OCI-LY7 (cell line): ENCODE results near the gene FOXR2. TPM values are rescaled to one million over a fixed set of nuclear protein-coding genes. Genes with fewer than 3 reads are reported as not detected.

Source experiments
- Bru-seq: library from RNA; stranded (reverse); fragments of 400-500 nt; gene quantifications from one replicate; lab custom pipeline; 2021; lab: Mats Ljungman, UMichigan
- BruChase-seq, 2 experiments: library from RNA; stranded (reverse); fragments of 400-500 nt; gene quantifications; one replicate each; lab custom pipeline; 2021; lab: Mats Ljungman, UMichigan
- BruUV-seq: library from RNA; stranded (reverse); fragments of 400-500 nt; replicated peaks from 2 replicates; lab custom pipeline; 2021; lab: Mats Ljungman, UMichigan
- CTCF ChIA-PET: fragments of 300-600 bp; sonication (Branson Sonifier 250); formaldehyde crosslinking; loops from one replicate; lab custom pipeline; 2022; ENCODE audit warnings: antibody characterized with exemption; ENCODE audit not compliant: unreplicated experiment; lab: Charles Lee
- POLR2A ChIA-PET: fragments of 300-600 bp; sonication (Branson Sonifier 250); formaldehyde crosslinking; loops from one replicate; lab custom pipeline; 2022; ENCODE audit warnings: antibody characterized with exemption; lab: Charles Lee
- DNase-seq: peaks from one replicate; pipeline ENCODE4 v3.0.0-alpha.2; 2015; ENCODE audit warnings: low spot score
- H2AFZ ChIP-seq: fragments of 200-600 bp; sonication (generic), shearing (Covaris generic); 2 replicates; pipeline ENCODE4 v1.6.1; 2014; ENCODE audit warnings: mild to moderate bottlenecking, antibody characterized with exemption, low read length, moderate library complexity
- H3K27ac ChIP-seq: fragments of 200-600 bp; sonication (generic); 2 replicates; pipeline ENCODE4 v1.5.1; 2014; ENCODE audit warnings: mixed run types, low read depth, mild to moderate bottlenecking, moderate library complexity, low read length, inconsistent platforms; ENCODE audit not compliant: poor library complexity, severe bottlenecking
- H3K36me3 ChIP-seq: fragments of 200-600 bp; sonication (generic); 2 replicates; pipeline ENCODE4 v1.6.1; 2014; ENCODE audit warnings: mild to moderate bottlenecking, antibody characterized with exemption, low read length, moderate library complexity, mixed read lengths; ENCODE audit not compliant: insufficient read depth
- H3K4me1 ChIP-seq: fragments of 200-600 bp; sonication (generic); 2 replicates; pipeline ENCODE4 v1.5.1; 2014; ENCODE audit warnings: mild to moderate bottlenecking, low read length; ENCODE audit not compliant: insufficient read depth, poor library complexity, severe bottlenecking
- H3K4me2 ChIP-seq: fragments of 200-600 bp; sonication (generic); 2 replicates; pipeline ENCODE4 v1.6.1; 2014; ENCODE audit warnings: mild to moderate bottlenecking, low read length
- H3K4me3 ChIP-seq: fragments of 200-600 bp; sonication (generic); 2 replicates; pipeline ENCODE4 v1.5.1; 2014; ENCODE audit warnings: mild to moderate bottlenecking, low read depth, low read length; ENCODE audit not compliant: poor library complexity, severe bottlenecking
- H3K79me2 ChIP-seq: fragments of 200-600 bp; sonication (generic); 2 replicates; pipeline ENCODE4 v1.6.1; 2016; ENCODE audit warnings: low read depth, mild to moderate bottlenecking, low read length, moderate library complexity, mixed read lengths; ENCODE audit not compliant: insufficient read depth
- H3K9me2 ChIP-seq: fragments of 200-600 bp; sonication (generic); 2 replicates; pipeline ENCODE4 v1.6.1; 2016; ENCODE audit warnings: mild to moderate bottlenecking, low read length, mixed read lengths; ENCODE audit not compliant: insufficient read depth
- H3K9me3 ChIP-seq: fragments of 200-600 bp; sonication (generic); 2 replicates; pipeline ENCODE4 v1.6.1; 2014; ENCODE audit warnings: mild to moderate bottlenecking, mixed run types, low read length, mixed read lengths
- H4K20me1 ChIP-seq: fragments of 200-600 bp; sonication (generic); 2 replicates; pipeline ENCODE4 v1.6.1; 2014; ENCODE audit warnings: mild to moderate bottlenecking, antibody characterized with exemption, low read length, moderate library complexity, mixed read lengths; ENCODE audit not compliant: insufficient read depth
- CTCF ChIP-seq: fragments of 200-600 bp; sonication (generic); conservative IDR thresholded peaks from 2 replicates; pipeline ENCODE4 v1.5.1; 2014; ENCODE audit warnings: mild to moderate bottlenecking, antibody characterized with exemption, low read length, moderate library complexity, mixed read lengths
- EZH2phosphoT487 ChIP-seq: fragments of 200-600 bp; sonication (generic); IDR thresholded peaks from 2 replicates; pipeline ENCODE4 v1.6.1; 2018; ENCODE audit warnings: low read depth, borderline replicate concordance, mild to moderate bottlenecking, mixed run types, antibody characterized with exemption, low read length, moderate library complexity, mixed read lengths
- intact Hi-C: fragments of 100-400 bp; cut with micrococcal nuclease; formaldehyde crosslinking; loops from one replicate; pipeline ENCODE4 v1.10.0; 2022; ENCODE audit not compliant: unreplicated experiment
- long read RNA-seq: library from polyadenylated mRNA; stranded (forward); transcript quantifications from one replicate; pipeline ENCODE4 v2.0.0, GENCODE V29; 2022
- total RNA-seq, 2 experiments: library from RNA; depleted of rRNA in 1 of 2; stranded (reverse); fragments of >200 nt in 1 of 2; shearing (Covaris generic) in 1 of 2; gene quantifications; 2 replicates each; pipeline ENCODE4 v1.2.3, GENCODE V29; 2014 to 2022

Gene FOXR2
- total RNA-seq (2014; rRNA removed; shearing (Covaris generic)) (not detected in 2 replicates), total RNA-seq (2022) (not detected in 2 replicates), Bru-seq, nascent RNA (not detected), BruChase-seq, experiment 1, labeled RNA remaining after a 6-hour chase (not detected), BruChase-seq, experiment 2, labeled RNA remaining after a 2-hour chase (not detected)
- long read RNA-seq = 0 reads

GRCh38 chrX:55623100-55623499 is at the start of gene FOXR2:
TSS of gene FOXR2 (plus strand) at chrX:55623400. CDS start at chrX:55623712, 312 bp downstream.
- H3K36me3 ChIP-seq = no peaks in the 10 kb centered on the region
- no peak within 1 kb of the TSS for H2AFZ ChIP-seq
- no peak for TF ChIP-seq CTCF
- no peak for TF ChIP-seq EZH2phosphoT487
- no peak within 1 kb of the TSS for H3K4me3 ChIP-seq
- no peaks in the 10 kb centered on the region for H4K20me1 ChIP-seq
- BruUV-seq = no TSS peak
- POLR2A ChIA-PET = no interaction called here
- CTCF ChIA-PET = interaction anchor here (0.6 kb wide), 1 partner anchor 1936 kb away, joined by 3 read pairs; the partner anchor contains the start of gene HUWE1
- no peaks in the 10 kb centered on the region for H3K4me1 ChIP-seq
- intact Hi-C loops = no loop called here
- H3K79me2 ChIP-seq = no peaks in the 10 kb centered on the region
- no peaks in the 10 kb centered on the region for H3K9me3 ChIP-seq
- H3K9me2 ChIP-seq = no peaks in the 10 kb centered on the region
- no peak within 1 kb of the TSS for H3K27ac ChIP-seq
- no peak within 1 kb of the TSS for H3K4me2 ChIP-seq
- no peak for DNase-seq

- no peak for DNase-seq
- Histone ChIP-seq H2AFZ (no peak overlapping the region), H3K4me2 (no peak overlapping the region), H3K9me2 (no peaks in the 10 kb centered on the region), H3K36me3 (no peaks in the 10 kb centered on the region), H3K4me1 (no peaks in the 10 kb centered on the region), H4K20me1 (no peaks in the 10 kb centered on the region), H3K9me3 (no peaks in the 10 kb centered on the region), H3K4me3 (no peak overlapping the region), H3K27ac (no peak overlapping the region), H3K79me2 (no peaks in the 10 kb centered on the region)
- no TSS peak for BruUV-seq
- intact Hi-C loops = no loop called here
- CTCF ChIA-PET = no interaction called here
- POLR2A ChIA-PET = no interaction called here
- TF ChIP-seq EZH2phosphoT487 (no peak), CTCF (no peak)
Observed at GRCh38 chrX:55579115-55579514, 44.1 kb upstream of the FOXR2 start.

- no peak overlapping the region for H3K27ac ChIP-seq
- ChIA-PET CTCF (no interaction called here), POLR2A (interaction anchor here (0.7 kb wide), 1 partner anchor 800 kb away, joined by 3 read pairs; no protein-coding TSS in a partner anchor)
- H3K4me1 ChIP-seq = no peaks in the 10 kb centered on the region
- H3K9me3 ChIP-seq = no peaks in the 10 kb centered on the region
- no TSS peak for BruUV-seq
- TF ChIP-seq CTCF = no peak
- no peak for TF ChIP-seq EZH2phosphoT487
- no peak overlapping the region for H3K4me2 ChIP-seq
- no peaks in the 10 kb centered on the region for H3K9me2 ChIP-seq
- no peak overlapping the region for H3K4me3 ChIP-seq
- DNase-seq = no peak
- H2AFZ ChIP-seq = no peak overlapping the region
- H3K36me3 ChIP-seq = no peaks in the 10 kb centered on the region
- no peaks in the 10 kb centered on the region for H3K79me2 ChIP-seq
- H4K20me1 ChIP-seq = no peaks in the 10 kb centered on the region
- intact Hi-C loops = no loop called here
Observed at GRCh38 chrX:55582447-55582846, 40.8 kb upstream of the FOXR2 start.
